GM18861 (cell line): ENCODE data around the gene WDR48.

Source experiments
- ATAC-seq: cut with Tn5 transposase; IDR thresholded peaks from one replicate; pipeline ENCODE4 v1.9.1; 2021; ENCODE audit not compliant: unreplicated experiment

The WDR48 gene

GRCh38 chr3:39118931-39119660 is 67.3 kb downstream of the WDR48 start:
- ATAC-seq: no peak

GRCh38 chr3:39121621-39122020 is 69.8 kb downstream of the WDR48 start:
- no peak for ATAC-seq

GRCh38 chr3:39122813-39123212 is 71.0 kb downstream of the WDR48 start:
- peak; percentile 64 for ATAC-seq

- ATAC-seq: no peak
These were observed 73.3 kb downstream of the WDR48 start for GRCh38 chr3:39124876-39125840.

GRCh38 chr3:39125841-39126500 is 74.2 kb downstream of the WDR48 start:
- no peak for ATAC-seq

- no peak for ATAC-seq
These were observed 74.8 kb downstream of the WDR48 start for GRCh38 chr3:39126532-39127071.

GRCh38 chr3:39127269-39127907 is 75.6 kb downstream of the WDR48 start:
- ATAC-seq: no peak

GRCh38 chr3:39127908-39128304 is 76.1 kb downstream of the WDR48 start:
- no peak for ATAC-seq

- ATAC-seq: no peak
These were observed 77.1 kb downstream of the WDR48 start for GRCh38 chr3:39128951-39129350.

GRCh38 chr3:39130026-39130425 is 78.2 kb downstream of the WDR48 start:
- no peak for ATAC-seq

GRCh38 chr3:39130693-39131265 is 79.0 kb downstream of the WDR48 start:
- ATAC-seq: no peak

GRCh38 chr3:39132096-39133092 is 80.6 kb downstream of the WDR48 start:
- no peak for ATAC-seq

GRCh38 chr3:39133093-39133490 is 81.3 kb downstream of the WDR48 start:
- ATAC-seq: no peak

- no peak for ATAC-seq
These were observed 82.0 kb downstream of the WDR48 start for GRCh38 chr3:39133822-39134221.

- no peak for ATAC-seq
These were observed 82.5 kb downstream of the WDR48 start for GRCh38 chr3:39134305-39134704.

- no peak for ATAC-seq
These were observed 83.5 kb downstream of the WDR48 start for GRCh38 chr3:39135170-39135805.

- ATAC-seq: no peak
These were observed 85.0 kb downstream of the WDR48 start for GRCh38 chr3:39136533-39137434.
